DMS114 treated with DMSO at 0.1 percent for 48 hours (cell line): ENCODE measurements around the gene ERFL.
A peak's percentile ranks its signal among the peaks of the same experiment; 100 is the strongest.

Experiments
- DNase-seq: peaks from one replicate; lab custom pipeline; 2025; ENCODE audit not compliant: unreplicated experiment; lab: John Stamatoyannopoulos, UW

The ERFL gene

DNA sequence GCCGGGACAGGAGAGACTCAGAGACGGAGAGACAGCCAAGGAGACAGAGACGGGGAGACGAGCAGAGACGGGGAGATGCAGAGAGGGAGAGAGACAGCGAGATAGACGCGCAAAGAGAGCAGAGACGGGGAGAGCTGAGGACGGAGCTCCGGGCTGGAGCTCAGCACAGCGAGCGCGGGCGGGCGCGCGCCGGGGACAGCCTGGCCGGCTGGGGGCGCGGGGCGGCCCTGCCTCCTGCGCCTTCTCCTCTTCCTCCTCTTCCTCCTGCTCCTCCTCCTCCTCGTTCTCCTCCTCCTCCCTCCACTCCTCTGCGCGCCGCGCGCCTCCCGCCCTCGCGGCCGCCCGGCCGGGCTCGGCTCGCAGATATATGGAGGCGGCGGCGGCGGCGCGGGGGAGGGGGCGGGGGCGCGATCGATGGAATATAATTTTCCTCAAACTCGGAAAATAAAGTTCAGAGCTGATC is at the start of gene ERFL:
ERFL (minus strand) TSS at position 229 of the 463 bp plus-strand sequence. CDS start 15,530 bp downstream, outside the sequence.
- no peak for DNase-seq

DNA sequence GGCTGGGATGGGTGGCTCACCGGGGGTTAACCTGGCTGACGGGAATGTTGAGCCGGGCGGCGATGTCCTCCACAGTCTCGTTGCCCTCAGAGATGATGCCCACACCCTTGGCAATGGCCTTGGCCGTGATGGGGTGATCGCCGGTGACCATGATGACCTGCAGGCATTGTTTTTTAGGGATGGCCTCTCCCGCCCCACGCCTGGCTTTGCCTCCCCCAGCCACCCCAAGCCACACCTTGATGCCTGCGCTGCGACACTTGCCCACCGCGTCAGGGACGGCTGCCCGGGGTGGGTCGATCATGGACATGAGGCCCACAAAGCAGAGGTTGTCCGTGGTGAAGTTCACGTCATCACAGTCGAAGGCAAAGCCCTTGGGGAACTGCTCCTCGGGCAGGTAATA is 49.7 kb upstream of the ERFL start:
- DNase-seq: no peak

DNA sequence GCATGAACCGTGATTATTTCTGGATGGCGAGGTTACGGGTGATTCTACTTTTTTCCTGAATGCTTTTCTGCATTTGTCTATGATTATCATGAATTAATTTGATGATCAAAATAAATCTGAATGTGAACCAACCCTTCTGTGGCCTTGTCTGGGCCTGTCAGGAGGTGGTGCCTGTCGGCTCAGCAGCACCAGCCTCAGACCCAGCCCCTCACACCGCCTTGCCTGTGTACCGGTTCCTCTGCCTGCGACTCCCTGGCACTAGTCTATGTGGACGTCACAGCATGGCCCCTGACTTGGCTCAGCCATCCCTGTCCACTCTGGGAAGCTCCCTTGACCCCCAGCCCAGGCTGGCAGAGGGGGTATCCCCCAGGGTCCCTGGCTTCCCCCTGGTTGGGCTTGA is 46.4 kb upstream of the ERFL start:
- no peak for DNase-seq

DNA sequence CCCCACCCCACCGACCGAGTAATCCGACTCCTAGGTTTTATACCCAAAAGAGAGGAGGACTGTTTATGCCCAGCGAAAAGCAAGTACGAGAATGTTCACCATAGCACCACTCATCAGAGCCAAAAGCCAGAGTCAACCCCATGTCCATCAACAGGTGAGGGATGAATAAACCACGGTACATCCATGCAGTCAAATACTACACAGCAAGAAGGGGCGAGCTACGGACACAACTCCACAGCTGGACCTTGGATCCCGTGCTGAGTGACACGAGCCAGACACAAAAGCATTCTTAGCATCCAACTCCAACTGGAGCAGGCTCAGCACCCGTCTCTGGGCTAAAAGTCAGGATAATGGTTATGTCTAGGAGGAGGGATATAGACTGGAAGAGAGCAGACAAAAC is 43.1 kb upstream of the ERFL start:
- DNase-seq: no peak

DNA sequence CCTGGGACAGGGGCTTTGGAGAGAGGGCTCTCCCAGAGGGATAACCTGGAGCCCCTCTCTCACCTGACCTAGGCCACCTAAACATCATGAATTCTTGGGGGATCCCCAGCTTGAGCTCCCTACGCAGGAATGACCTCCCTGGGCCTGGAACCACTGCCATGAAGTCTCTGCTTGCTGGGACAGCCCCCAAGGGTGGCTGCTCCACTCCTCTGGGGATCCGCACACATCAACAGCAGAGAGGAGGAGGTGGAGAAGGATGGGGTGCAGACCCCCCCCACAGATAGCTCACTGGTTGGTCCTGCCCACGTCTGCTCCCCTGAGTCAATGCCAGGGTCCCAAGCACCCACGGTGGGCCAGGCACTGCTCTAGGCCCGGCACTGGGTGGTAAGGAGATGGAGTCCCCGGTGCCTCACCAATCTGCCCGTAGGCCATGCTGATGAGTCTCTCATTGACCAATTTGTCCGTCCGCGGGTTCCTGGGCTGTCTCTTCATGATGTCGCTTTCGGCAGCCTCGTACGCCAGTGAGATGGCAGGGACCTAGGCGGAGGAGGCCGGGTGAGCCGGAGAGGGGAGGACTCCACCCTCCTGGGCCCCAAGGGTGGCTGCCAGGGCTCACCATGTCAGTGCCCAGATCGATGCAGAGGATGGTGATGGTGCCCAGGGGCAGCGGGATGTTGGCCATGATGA is 41.7 kb upstream of the ERFL start:
- no peak for DNase-seq

DNA sequence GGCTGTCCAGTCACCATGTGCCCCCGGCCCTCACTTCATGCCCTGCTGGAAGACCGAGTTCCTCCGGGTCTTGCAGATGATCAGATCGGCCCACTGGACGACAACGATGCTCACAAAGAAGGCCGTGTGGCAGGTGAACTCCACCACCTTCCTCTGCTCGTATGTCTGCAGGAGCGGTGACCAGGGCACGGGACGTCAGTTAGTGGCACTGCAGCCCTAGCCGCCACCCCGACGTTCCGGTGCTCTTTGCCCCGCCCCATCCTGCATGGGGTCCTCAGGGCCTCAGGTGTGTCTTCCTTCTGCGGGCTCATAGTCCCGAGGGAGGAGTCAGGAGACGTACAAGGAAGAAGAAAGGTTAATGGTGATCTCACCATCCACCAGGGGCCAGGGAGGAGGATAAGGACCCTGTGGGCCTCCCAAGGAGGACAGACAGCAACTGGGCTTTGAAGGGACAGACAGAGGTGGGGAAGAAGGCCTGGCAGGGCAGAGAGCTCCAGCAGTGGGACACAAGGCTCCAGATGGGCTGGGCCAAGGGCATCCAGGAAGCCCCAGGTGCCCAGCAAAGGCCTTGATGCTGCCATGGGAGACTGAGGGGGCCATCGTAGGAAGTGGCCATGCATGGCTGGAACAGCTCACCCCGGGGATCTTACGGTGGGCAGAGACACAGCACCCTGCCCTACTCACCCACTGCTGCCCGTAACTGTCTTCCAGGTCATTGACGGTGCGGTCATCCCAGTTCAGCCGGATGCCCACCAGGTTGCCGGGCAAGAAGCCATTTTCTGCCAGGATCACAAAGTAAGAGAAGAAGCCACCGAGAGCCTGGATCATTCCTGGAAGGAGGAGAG is 40.7 kb upstream of the ERFL start:
- no peak for DNase-seq

DNA sequence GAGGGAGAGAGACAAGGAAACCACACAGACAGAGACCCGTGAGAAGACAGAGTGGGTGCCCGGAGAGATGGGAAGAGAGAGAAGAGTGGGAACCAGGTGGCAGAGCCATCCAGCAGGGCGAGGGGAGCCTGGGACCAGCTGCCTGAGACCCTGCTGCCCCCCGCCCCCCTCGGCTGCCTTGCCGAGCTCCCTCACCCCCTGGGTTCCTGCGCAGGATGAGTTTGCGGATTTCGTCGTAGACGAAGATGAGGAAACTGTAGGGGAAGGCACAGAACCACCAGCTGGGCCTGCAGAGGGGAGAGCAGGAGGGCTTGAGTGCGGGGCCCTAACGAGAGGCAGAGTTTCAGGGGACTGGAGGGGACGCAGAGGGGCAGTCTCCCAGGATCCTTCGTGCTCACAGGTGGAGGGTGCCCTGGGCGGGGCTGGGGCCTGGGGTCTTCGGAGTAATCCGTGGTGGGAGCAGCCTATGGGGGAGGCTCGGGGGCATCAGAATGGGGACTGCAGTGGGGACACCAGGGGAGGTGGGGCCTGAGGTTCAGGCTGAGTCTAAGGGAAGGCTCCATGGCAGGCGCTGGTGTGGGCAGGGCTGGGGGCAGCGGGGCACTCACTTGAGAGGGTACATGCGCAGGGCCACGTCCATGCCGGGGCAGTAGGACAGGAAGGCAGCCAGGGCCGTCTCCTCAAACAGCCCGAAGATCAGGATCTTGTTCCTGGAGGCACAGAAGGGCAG is 39.0 kb upstream of the ERFL start:
- DNase-seq: no peak

DNA sequence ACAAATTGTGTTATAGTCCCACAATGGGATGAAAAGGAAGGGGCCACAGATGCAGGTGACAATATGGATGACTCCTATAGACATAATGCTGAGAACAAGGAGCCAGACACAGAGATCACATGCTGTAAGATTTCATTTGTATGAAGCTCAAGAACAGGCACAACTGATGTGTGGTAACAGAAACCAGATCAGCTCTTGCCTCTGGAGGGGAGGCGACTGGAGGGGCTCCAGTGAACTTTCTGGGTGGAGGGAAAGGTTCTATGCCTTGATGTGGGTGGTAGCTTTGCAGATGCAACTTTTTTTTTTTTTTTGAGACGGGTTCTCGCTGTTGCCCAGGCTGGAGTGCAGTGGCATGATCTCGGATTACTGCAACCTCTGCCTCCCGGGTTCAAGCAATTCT is 36.9 kb upstream of the ERFL start:
- DNase-seq: no peak

DNA sequence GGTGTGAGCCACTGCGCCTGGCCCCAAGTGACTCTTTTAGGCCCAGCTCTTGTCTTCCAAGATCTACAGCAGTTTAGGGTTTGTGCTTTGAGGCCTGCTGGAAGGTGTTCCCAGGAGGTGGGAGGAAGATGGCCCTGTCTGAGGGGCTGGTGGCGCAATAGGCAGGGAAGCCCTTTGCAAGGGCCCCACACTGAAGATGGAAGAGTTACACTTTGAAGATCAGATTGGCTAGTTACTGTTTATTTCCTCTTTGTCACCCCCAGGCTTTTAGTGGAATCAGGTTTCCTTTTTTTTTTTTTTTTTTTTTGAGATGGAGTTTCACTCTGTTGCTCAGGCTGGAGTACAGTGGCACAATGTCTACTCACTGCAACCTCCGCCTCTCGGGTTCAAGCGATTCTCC is 32.7 kb upstream of the ERFL start:
- DNase-seq: no peak

DNA sequence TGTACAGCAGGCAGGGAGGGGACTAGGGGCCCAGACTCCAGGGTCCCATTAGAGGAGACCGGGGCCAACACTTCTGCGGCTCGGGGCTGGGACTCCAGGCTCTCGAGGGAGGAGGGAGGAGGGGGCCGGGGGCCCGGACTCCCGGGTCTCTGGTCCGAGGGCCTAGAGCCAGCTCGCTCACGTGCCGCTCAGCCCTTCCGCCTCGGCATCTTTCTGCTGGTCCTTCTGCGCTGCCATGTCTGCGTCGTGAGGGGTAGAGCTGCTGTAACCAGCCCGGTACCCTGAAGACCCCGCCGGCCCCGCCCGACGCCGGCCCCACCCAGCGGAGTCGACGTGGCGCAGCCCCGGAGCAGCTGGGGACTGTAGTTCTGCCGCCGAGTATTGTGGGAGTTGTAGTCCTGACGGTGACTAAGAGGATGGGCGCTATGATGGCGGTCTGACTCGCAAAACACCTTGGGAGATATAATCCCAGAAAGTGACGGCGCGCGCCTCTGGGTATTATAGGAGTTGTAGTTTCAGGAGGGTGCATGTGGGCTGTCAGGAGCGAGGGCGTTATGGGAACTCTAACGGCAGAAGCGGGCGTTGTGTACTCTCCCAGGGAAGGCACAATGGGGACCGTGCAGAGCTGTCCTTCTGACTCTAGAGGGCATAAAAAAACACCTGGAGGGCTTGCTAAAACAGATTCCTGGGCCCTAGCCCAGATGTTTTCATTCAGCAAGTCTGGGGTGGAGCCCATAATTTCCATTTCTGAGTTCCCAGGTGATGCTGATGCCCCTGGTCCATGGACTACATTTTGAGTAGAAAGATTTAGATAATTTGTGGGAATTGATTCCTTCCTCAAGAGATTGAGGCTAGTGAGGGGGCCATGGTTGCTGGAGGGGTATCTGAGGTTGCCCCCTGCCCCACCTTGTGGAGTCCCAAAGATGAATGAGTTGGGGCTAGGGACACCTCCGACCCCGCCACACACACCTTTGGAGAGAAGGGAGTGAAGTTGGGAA is 31.1 kb upstream of the ERFL start, which contains the start of gene RABAC1:
RABAC1 (minus strand) TSS at position 266 of the 998 bp plus-strand sequence; CDS start at position 237, 29 bp downstream.
- peak; percentile 97 for DNase-seq

DNA sequence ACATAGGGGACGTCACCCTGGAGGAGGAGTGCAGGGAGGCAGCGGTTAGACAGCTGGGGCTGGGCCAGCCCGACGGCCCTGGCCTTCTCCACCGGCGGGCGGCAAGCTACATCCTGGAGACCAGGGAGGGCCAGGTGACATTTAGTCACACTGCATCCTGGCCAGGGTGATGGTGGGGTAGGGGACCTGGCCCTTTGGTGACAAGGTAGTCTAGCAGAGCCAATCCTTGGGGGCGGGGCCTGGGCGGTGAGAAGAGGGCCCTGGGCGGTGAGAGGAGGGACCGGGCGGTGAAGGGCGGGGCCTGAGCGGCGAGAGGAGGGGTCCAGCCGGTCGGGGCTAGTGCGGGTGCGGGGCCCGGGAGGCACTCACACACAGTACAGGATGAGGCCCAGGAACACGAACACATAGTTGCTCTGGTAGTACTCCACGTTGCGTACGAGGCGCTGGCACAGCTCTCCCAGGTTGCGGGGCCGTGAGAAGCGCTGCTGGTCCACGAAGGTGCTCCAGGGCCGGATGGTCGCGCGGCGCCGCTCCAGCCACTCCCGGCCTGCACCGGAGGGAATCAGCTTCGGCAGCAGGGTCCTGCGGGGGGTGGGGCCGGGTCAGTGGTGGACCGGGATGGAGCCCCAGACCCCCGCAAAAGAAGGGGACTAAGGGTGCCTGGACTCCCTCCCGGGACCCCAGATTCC is 30.3 kb upstream of the ERFL start:
- peak; percentile 70 for DNase-seq

DNA sequence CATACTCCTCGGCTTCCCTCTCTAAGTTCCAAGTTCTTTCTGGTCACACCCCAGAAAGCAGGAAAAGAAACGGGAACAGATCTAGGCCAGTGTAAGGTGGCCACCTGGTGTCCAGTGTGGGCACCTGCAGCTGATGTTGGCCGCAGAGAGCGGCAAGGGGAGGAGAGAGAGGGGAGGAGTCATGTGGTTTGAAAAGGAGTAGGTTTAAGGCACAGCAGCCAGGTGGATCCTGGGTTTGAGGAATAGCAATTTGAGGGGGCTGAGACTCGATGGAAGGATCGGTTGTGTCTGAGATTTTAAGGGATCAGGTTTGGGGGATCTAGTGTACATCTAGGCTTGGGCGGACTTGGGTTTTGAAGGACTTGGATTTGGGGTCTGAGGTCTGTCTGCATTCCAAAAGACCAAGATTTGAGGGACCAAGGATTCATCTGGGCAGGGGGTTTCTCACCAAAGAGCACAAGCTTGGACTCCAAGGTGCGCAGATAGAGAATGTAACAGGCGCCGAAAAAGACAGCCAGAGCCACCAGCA is 29.7 kb upstream of the ERFL start:
- DNase-seq: peak; percentile 88

DNA sequence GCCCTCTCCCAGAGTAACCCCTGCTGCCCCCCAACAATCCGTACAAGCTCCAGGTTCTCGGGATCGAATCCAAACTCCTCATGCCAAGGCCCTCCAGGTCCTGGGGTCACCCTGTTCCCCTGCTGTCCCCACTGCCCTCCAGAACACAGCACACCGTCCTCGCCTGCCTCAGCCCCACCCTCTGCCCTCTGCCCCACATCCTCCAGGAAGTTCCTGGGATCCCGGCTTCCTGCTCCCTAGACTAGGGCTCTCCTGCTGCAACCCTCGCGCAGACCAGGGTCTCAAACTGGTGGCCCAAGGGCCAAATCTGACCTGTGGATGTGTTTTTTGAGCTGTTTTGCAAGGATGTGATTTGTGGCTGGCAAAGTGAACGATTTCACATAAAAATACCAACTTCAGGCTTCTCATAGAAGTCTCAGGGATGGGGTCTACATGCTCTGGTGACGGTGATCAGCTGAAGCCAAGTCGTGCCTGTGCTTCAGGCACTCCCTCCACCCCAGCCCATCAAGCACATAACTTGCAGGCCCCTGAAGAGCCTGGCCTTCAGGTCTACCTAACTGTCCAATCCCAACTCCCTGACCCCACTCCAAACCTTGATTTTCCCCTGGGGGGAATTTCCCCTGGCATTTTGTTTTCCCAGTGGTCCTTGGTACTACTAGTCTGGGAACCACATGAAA is 29.1 kb upstream of the ERFL start:
- DNase-seq: no peak

DNA sequence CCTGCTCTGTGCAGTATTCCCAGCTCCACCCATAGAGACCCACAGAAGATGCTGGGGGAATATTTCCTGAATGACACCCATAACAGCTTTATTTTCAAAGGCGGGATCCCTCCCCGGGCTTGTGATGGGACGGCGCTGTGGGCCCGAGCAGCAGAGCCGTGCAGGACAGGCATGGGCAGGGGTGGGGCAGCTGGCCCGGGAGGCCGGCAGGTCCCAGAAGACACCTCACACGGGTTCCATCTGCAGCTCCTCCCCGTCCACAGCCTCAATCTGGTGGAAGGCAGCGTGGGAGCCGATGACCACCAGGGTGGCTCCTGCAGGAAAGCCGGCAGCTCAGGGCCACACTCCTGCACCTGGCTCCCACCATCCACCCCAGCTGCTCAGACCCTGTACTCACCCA is 28.4 kb upstream of the ERFL start:
- no peak for DNase-seq

DNA sequence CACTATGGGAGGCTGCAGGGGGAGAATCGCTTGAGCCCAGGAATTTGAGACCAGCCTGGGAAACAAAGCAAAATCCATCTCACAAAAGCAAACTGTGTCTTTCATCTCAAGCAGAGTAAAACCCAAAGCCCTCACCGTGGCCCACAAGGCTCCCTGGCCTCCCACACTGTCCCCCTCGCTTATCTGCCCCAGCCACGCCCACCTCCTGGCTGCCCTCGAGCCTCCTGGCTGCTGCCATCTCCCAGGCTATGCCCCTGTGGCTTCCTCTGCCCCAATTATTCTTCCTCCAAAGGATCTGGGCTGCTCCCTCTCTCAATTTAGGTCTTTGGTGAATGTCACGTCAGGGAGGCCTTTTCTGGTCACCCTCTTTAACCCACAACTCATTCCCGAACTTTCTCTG is 27.3 kb upstream of the ERFL start:
- DNase-seq: no peak

DNA sequence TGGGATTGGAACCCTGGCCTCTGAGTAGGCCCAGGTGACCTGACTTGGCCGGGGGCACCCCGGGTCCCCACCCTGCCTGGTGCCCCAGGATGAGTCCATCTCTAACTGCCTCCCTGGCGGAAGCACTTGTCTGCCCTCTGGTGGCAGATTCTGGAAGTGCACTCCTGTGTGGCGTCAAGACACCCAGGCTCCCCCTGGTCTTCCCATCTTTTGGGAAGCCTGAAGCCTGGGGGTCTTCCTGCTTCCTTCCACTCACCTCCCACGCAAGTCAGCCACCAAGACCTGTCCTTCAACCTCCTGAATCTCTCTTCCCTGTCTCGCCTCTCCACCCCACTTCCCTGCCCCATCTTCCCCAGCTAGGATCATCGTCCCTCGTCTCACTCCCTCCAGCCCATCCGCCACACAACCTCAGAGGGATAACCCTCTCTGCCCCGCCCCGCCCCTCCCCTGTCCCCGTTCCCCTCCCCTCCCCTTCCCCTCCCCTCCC is 23.5 kb upstream of the ERFL start:
- peak; percentile 70 for DNase-seq

DNA sequence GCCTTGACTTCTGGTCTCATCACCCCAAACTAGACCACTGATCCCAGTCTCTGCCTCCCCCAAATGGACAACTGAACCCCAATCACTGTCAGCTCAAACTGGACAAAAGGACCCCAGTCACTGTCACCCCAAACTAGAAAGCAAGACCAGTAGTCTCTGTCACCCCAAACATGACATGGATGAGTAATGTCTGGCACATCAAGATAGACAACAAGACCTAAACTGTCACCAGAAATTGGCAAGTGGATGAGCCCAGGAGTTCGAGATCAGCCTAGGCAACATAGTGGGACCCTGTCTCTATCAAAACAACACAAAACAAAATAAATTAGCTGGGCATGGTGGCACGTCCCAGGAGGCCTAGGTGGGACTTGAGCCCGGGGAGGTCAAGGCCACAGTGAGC is 18.8 kb upstream of the ERFL start:
- no peak for DNase-seq

DNA sequence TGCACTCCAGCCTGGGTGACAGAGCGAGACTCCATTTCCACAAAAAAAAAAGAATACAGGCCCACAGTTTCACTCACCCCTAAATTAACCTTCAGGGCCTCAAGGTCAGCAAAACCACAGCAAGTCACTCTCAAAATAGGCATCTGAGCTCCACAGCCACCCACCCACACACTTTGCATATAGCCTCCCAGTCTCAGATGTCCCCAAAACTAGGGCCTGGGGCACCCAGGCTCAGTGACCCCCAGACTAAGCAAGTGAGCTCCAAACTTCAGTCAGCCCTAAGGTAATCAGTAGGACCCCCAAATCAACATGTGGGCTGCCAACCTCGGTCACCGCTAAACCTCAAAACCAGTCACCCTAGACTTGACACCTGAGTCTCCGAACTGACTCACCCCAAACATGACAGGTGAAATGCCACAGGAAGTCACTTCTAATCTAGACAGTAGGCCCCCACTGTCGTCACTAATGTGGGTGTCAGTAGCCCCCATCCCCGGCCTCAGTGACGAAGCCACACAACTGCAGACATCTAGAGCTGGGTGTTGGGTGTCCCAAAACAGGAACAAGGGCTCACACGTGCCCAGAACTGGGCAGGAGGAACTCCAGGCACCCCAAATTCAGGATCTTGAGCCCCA is 17.0 kb upstream of the ERFL start:
- DNase-seq: no peak
